NCI-H526 (cell line): ENCODE results near the gene ZZZ3.
"Not testable (repeated sequence)": the region's sequence is repeated elsewhere in the genome, so short reads cannot be mapped to it uniquely, and the experiment has no call there.

Experiments
- DNase-seq, 2 experiments: peaks; one replicate each; lab custom pipeline; 2025; lab: John Stamatoyannopoulos, UW

The ZZZ3 gene

DNA sequence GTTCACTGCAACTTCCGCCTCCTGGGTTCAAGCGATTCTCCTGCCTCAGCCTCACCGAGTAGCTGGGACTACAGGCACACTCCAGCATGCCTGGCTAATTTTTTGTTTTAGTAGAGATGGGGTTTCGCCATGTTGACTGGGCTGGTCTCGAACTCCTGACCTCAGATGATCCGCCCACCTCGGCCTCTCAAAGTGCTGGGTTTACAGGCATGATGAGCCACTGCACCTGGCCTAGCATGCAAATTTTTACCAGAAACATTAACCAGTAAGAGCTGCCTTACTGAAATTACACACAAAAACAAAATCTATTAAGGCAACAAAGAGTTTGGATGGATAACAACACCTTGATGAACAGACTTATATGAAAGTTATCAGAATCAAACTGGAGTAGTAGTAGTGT is 12.1 kb downstream of the ZZZ3 start:
- DNase-seq, result no peak

DNA sequence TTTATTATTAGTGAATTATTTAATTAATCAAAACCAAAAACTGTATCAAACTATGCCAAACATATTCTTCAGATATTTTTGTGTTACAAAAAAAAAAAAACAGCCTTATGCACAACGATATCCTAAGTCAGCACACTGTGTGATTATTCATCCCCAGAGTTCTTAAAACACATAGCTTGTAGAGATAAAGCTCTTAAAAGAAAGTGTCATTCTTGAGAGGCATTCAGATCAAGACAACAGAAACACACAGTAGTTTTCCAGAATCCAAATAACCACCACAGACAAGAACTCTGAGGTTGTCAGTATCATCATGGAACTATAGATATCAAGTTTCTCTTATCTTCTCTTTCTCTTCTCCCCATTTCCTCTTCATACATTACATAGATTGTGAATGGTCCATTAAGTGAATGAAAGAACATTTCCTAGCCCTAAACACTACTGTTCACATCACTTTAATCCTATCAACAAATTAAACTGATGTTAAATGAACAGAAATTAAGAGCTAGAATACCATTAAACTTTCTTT is 13.5 kb downstream of the ZZZ3 start:
- no peak for DNase-seq

DNA sequence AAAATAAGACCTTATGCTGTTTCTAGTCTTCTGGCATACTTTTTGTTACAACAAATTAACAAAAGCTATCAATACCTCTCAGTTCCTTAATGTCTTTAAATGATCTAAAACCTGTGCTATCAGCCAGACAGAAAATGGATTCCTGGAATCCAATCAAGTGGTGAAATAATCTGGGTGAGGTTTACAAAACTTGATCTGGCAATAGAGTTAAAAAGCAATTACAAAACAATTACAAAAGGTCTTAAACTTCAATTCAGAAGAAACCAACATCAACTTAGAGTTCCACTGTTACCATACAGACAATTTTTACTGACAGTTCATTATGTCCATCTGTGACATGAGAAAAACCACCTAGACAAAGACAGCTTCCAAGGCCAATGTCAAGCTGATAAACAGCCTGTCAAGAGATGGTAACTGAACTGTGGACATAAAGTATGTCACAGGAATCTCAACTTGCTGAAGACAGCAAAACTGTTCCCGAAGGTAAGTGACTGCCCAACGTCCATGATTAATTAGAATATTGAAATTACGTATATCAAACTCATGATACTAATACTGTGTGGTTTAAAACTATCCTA is 17.4 kb downstream of the ZZZ3 start:
- DNase-seq, result no peak

- no peak for DNase-seq
Measured at GRCh38 chr1:77661696-77662095, 20.8 kb downstream of the ZZZ3 start.

DNA sequence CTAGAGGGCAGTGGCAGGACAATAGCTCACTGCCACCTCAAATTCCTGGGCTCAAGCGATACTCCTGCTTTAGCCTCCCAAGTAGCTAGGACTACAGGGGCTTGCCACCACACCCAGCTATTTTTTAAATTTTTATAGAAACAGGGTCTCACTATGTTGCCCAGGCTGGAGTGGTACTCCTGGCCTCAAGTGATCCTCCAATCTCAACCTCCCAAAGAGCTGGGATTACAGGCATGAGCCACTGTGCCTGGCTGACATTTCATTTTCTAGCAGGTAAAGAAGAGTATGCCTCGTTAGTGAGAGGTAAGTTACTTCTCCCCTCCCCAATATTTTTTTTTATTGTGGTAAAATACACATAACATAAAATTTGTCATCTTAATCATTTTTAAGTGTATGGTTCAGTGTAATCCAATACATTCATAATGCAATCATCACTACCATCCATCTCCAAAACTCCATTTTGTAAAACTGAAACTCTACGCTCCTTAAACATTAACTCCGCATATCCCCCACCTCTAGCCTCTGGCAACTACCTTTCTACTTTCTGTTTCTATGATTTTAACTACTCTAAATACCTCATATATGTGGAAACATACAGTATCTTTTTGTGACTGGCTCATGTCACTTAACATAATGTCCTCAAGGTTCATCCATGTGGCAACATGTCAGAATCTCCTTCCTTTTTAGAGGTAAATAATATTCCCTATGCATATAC is 22.4 kb downstream of the ZZZ3 start:
- DNase-seq, result no peak

DNA sequence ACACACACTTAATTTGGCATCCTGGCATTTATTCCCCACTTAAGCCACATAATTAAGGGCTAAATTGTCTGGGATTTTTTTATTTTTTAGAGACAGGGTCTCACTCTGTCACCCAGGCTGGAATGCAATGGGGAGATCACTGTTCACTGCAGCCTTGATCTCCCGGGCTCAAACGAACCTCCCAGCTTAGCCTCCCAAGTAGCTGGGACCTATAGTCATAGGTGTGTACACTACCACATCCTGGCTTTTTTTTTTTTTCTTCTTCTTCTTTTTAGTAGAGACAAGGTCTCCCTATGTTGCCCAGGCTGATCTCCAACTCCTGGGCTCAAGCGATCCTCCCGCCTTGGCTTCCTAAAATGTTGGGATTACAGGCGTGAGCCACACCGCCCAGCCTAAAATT is 24.2 kb downstream of the ZZZ3 start:
- DNase-seq, result no peak

DNA sequence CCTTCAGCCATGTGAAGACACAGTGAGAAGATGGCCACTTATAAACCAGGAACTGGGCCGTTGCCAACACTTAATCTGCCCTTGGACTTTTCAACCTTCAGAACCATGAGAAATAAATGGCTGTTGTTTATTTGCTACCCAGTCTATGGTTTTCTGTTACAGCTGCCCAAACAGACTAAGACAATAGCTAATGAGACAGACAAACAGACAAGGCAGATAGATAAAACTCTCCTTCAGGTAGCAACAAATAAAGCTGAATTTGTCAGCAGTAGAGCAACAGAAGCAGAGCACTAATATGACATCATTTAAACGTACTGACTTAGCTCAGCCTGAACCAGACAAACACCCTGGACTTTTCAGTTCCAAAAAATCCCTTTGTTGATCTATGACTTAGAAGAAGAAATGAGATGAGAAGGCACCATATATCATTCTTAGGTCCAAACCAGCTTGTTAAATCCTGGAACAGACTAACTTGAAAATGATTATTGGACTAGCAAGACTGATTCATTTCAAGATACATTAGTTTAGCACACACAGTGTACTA is 27.0 kb downstream of the ZZZ3 start:
- DNase-seq, result no peak

DNA sequence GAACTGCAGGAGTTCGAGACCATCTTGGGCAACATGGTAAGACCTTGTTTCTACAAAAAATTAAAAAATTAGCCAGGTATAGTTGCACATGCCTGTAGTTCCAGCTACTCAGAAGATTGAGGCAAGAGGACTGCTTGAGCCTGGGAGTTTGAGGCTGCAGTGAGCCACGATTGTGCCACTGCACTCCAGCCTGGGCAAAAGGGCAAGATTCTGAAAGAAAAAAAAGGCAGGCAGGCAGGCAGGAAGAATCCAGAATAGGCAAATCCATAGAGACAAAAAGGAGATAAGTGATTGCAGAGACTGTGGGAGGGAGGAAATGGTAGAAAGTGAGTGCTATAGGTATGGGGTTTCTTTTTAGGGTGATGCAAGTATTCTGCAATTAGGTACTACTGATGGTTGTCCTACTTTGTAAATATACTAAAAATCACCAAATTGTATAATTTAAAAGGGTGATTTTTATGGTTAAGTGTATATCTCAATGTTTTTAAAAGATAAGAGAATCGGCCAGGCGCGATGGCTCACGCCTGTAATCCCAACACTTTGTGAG is 29.4 kb downstream of the ZZZ3 start:
- no peak for DNase-seq

GRCh38 chr1:77652268-77652667 is 30.2 kb downstream of the ZZZ3 start:
- peak in 1 of 2 experiments; percentile 6 for DNase-seq

GRCh38 chr1:77649127-77649526 is 33.3 kb downstream of the ZZZ3 start:
- no peak for DNase-seq

- DNase-seq, result not testable (repeated sequence)
Measured at GRCh38 chr1:77646224-77646623, 36.2 kb downstream of the ZZZ3 start.

GRCh38 chr1:77643456-77643855 is 39.0 kb downstream of the ZZZ3 start:
- no peak for DNase-seq

DNA sequence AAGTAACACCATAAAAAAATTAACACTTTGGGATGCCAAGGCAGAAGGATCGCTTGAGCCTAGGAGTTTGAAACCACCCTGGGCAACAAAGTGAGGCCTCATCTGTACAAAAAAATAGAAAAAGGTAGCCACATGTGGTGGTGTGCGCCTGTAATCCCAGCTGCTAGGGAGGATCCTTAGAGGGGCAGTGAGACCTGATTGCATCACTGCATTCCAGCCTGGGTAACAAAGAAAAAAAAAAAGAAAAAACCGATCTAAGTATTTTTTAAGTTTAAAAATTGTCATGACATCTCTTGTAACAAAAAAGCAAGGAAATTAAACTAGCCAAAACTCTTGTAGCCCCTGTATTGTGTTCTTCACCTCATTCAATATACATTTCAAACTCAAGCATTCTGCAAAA is 39.5 kb downstream of the ZZZ3 start:
- DNase-seq, result no peak

DNA sequence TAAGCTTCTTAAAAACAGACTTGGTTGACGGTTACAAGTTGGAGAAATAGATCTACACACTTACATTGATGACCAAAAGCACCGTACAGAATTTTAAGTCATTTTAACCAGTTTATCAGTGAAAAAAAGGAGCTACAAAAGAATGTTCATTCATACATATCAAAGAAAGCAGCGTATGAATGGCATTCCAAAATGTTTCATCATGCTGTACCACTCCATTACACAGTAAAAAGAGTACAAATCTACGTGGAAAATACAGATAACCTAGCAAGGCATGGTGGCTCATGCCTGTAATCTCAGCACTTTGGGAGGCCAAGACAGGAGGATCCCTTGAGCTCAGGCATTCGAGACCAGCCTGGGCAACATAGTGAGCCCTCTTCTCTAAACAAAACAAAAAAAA is 40.3 kb downstream of the ZZZ3 start:
- no peak for DNase-seq

- DNase-seq, result no peak
Measured at GRCh38 chr1:77639557-77640069, 42.8 kb downstream of the ZZZ3 start.

DNA sequence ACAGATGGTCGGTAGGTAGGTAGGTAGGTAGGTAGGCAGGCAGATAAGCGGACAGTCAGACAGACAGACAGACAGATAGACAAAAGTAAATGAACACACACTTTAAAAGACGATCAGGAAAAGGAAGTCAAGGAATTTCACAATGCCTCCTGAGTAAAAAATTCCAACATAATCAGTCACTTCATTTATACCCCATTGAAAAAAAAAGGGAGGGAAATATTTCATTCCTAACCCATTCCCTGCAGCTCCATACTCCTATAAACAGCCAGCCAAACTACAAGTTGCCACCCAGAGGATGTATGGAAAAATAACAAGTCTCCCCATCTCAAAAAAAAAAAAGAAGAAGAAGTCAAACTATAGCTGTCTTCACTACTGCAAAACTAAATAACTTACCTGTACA is 43.4 kb downstream of the ZZZ3 start:
- no peak for DNase-seq

- no peak for DNase-seq
Measured at GRCh38 chr1:77636864-77637263, 45.6 kb downstream of the ZZZ3 start.
